NT2/D1 (cell line): ENCODE measurements around the gene MAP2K5.

Experiments used
- DNase-seq: peaks from one replicate; pipeline ENCODE4 v3.0.0-alpha.2; 2011; ENCODE audit warnings: low read depth, low spot score
- H3K27me3 ChIP-seq: 2 replicates; pipeline ENCODE4 v1.6.0; 2011; ENCODE audit warnings: mild to moderate bottlenecking; ENCODE audit not compliant: insufficient read length, insufficient read depth
- H3K36me3 ChIP-seq: 2 replicates; pipeline ENCODE4 v1.6.1; 2011; ENCODE audit warnings: mild to moderate bottlenecking, low read length, mixed read lengths; ENCODE audit not compliant: insufficient read depth, insufficient read length
- H3K4me1 ChIP-seq: 2 replicates; pipeline ENCODE4 v1.5.1; 2011; ENCODE audit not compliant: insufficient read depth, insufficient read length
- H3K4me3 ChIP-seq: 2 replicates; pipeline ENCODE4 v1.5.1; 2011; ENCODE audit warnings: low read depth; ENCODE audit not compliant: insufficient read length
- H3K9ac ChIP-seq: 2 replicates; pipeline ENCODE4 v1.6.0; 2011; ENCODE audit warnings: low read depth; ENCODE audit not compliant: insufficient read length
- H3K9me3 ChIP-seq: 2 replicates; pipeline ENCODE4 v1.5.1; 2011; ENCODE audit warnings: mild to moderate bottlenecking, low read length; ENCODE audit not compliant: insufficient read depth
- SUZ12 ChIP-seq: IDR thresholded peaks from 2 replicates; pipeline ENCODE4 v1.6.1; 2011; ENCODE audit not compliant: insufficient read length, insufficient read depth; ENCODE audit errors: extremely low read depth
- YY1 ChIP-seq: IDR thresholded peaks from 2 replicates; pipeline ENCODE4 v1.6.1; 2011; ENCODE audit not compliant: insufficient read length, insufficient read depth
- ZNF274 ChIP-seq: IDR thresholded peaks from 2 replicates; pipeline ENCODE4 v1.6.1; 2011; ENCODE audit warnings: mild to moderate bottlenecking, low read depth, low read length

MAP2K5 gene

DNA sequence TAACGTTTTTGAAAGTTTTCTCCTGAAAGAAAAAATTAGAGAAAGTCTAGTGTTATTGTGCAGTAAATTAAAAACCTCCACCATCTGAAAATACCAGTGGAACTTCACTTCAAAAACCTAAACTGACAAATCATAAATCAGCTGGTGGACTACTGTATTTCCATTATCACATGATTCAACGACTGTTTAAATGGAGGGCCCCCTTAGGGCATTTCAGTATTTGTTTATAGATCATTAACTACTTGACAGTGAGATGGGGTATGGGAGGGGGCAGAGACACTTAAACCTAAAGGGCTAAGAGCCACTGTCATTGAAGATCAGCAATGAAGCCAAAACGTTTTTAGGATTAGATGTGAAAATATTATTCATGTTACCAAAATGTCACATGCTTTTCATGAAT, 30.4 kb upstream of the MAP2K5 start:
- Histone ChIP-seq H3K27me3 (no peaks in the 10 kb centered on the region), H3K9me3 (no peaks in the 10 kb centered on the region), H3K4me3 (no peak overlapping the region), H3K36me3 (peaks cover 15% of the 10 kb centered on the region), H3K4me1 (no peaks in the 10 kb centered on the region), H3K9ac (no peak overlapping the region)
- TF ChIP-seq YY1 (no peak), SUZ12 (no peak), ZNF274 (no peak)
- no peak for DNase-seq

DNA sequence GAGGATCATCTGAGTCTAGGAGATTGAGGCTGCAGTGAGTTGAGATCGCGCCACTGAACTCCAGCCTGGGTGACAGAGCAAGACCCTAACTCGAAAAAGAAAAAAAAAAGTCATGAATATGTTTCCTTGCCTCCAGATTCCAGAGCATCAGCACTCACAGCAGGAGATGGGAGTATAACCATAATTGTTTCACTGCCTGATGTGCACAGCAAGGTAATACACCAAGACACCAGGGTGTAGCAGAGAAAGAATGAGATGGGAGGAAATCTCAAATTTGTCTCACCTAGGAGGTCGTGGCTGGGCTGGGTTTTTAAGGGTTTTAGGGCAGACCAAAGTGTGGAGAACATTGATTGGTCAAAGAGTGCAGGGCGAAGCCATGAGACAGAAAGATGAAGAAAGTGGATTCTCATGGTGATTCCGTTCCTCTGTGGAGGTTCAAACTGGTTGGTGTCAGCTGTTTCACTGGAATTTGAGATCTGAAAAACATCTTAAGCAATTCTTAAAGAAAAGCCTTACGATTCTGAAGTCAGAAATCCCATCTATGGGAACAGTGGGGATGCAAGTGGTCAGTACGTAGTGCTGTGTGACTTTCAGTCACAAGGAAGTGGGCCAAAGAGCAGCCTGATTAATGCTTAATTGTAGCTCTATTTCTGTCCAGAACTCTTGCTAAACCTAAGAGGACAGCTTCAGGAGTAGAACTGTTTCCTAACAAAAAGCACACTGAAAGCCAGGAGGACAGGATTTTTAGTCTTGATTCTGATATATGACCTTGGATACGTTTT, 29.4 kb upstream of the MAP2K5 start:
- Histone ChIP-seq H3K9me3 (no peaks in the 10 kb centered on the region), H3K4me1 (no peaks in the 10 kb centered on the region), H3K9ac (no peak overlapping the region), H3K27me3 (no peaks in the 10 kb centered on the region), H3K4me3 (no peak overlapping the region), H3K36me3 (peaks cover 17% of the 10 kb centered on the region)
- TF ChIP-seq SUZ12 (no peak), YY1 (no peak), ZNF274 (no peak)
- no peak for DNase-seq

DNA sequence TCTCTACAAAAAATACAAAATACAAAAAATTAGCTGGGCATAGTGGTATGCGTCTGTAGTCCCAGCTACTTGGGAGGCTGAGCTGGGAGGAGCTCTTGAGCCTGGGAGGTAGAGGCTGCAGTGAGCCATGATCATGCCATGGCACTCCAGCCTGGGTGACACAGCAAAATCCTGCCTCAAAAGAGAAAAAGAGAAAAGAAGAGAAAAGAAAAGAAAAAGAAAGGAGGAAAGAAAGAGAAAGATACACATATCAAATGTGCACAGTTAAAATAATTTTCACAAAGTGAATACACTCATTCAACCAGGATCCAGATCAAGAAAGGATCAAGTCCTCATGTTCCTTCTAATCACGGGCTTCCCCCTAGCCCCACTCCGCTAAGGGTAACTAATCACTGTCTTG, 27.4 kb upstream of the MAP2K5 start:
- TF ChIP-seq YY1 (no peak), ZNF274 (no peak), SUZ12 (no peak)
- Histone ChIP-seq H3K27me3 (no peaks in the 10 kb centered on the region), H3K36me3 (peaks cover 17% of the 10 kb centered on the region), H3K4me3 (no peak overlapping the region), H3K4me1 (no peaks in the 10 kb centered on the region), H3K9me3 (no peaks in the 10 kb centered on the region), H3K9ac (no peak overlapping the region)
- no peak for DNase-seq

DNA sequence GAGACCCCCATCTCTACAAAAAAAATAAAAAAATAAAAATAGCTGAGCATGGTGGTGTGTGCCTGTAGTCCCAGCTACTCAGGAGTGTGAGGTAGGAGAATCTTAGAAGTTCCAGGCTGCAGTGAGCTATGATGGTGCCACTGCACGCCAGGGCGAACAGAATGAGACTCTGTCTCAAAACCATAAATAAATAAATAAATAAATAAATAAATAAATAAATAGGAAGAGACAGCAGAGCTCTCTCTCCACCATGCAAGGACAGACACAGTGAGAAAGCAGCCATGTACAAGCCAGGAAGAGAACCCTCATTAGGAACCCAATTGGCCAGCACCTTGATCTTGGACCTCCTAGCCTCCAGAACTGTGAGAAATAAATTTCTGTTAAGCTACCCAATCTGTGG, 26.9 kb upstream of the MAP2K5 start:
- no peak overlapping the region for H3K4me3 ChIP-seq
- no peak overlapping the region for H3K9ac ChIP-seq
- TF ChIP-seq YY1 (no peak), ZNF274 (no peak), SUZ12 (no peak)
- no peaks in the 10 kb centered on the region for H3K27me3 ChIP-seq
- no peaks in the 10 kb centered on the region for H3K4me1 ChIP-seq
- H3K9me3 ChIP-seq: no peaks in the 10 kb centered on the region
- no peak for DNase-seq
- peaks cover 17% of the 10 kb centered on the region for H3K36me3 ChIP-seq

DNA sequence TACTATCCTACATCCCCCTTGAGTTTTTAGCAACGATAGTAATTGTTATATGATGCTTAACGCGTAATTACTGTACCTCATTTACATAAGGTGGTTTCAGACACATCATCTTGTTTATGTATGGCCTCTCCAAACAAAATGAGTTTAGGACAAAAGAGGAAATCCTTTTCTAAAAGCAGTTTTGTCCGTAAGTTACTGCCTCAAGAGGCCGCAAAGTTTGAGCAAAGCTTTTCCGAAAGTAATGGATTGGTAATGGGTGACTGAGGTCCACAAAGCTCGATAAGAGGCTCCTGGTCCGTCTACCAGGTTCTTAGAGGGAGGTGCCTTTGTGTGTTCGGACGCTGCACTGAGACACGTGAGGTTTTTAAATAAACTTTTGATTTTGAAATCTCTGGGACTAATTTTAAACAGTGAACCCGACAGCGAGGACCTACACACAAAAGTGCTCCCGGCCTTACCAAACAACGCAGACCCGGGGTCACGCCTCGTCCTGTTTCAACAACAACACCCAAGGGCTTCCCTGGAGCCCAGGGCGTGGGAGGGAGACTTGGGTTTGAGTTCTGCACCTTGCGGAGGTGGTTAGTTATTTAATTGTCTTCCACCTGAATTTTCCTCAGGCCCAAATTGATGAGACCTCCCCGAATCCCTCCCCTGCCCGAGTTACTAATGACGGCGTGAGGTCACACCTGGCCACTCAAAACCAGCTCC, 22.0 kb upstream of the MAP2K5 start:
- no peaks in the 10 kb centered on the region for H3K4me1 ChIP-seq
- no peaks in the 10 kb centered on the region for H3K27me3 ChIP-seq
- no peak for TF ChIP-seq ZNF274
- H3K9ac ChIP-seq: peak overlapping the region; percentile 100
- H3K4me3 ChIP-seq: peak overlapping the region; percentile 96
- H3K9me3 ChIP-seq: no peaks in the 10 kb centered on the region
- H3K36me3 ChIP-seq: peaks cover 4% of the 10 kb centered on the region
- DNase-seq: no peak

DNA sequence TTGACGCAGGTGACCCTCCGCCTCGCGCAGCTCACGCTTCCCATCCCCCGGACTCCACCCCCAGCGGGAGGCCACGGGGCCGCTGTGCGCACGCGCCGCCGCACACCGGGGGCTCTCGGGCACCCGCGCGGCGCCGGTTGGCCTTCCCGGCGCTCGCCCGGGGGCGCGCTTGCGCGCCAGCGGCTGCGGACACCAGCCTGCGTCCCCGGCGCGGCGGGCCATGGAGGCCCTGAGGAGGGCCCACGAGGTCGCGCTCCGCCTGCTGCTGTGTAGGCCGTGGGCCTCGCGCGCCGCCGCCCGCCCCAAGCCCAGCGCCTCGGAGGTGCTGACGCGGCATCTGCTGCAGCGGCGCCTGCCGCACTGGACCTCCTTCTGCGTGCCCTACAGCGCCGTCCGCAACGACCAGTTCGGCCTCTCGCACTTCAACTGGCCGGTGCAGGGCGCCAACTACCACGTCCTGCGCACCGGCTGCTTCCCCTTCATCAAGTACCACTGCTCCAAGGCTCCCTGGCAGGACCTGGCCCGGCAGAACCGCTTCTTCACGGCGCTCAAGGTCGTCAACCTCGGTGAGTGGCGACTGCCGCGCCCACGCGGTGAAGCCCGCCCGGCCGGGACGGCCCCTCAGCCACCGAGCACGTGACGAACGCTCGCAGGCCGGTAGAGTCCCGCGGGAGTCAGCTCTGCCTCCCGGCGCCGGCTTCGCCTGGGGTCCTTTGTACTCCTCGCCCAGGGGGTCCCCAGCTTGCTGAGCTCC, 21.3 kb upstream of the MAP2K5 start, which contains the start of gene C15orf61:
TSS of gene C15orf61 (plus strand) at position 103 of the 754 bp plus-strand sequence. CDS start at position 221, 118 bp downstream.
- Histone ChIP-seq H3K27me3 (no peaks in the 10 kb centered on the region), H3K36me3 (peaks cover 4% of the 10 kb centered on the region), H3K9me3 (no peaks in the 10 kb centered on the region), H3K9ac (peak within 1 kb of the TSS; percentile 100), H3K4me1 (no peaks in the 10 kb centered on the region), H3K4me3 (peak within 1 kb of the TSS; percentile 96)
- no peak for DNase-seq
- TF ChIP-seq YY1: no peak
- no peak for TF ChIP-seq ZNF274
- TF ChIP-seq SUZ12: no peak
